ENCODE results near the gene KDELR1.

GRCh38 chr19:48413879-48414587 is 22.7 kb upstream of the KDELR1 start:
- TF ChIP-seq CTCF (IDR thresholded peaks at IDR 0.05) (no peak), EP300 (IDR thresholded peaks at IDR 0.05) (no peak)
